OCI-LY3 (cell line): ENCODE measurements around the gene NUP58.
"Not testable (repeated sequence)": the region's sequence is repeated elsewhere in the genome, so short reads cannot be mapped to it uniquely, and the experiment has no call there.

Source experiments
- H2AFZ ChIP-seq: fragments of 200-600, 300-600 bp; shearing (Covaris generic); 2 replicates; pipeline ENCODE4 v1.6.0; 2014; ENCODE audit warnings: antibody characterized with exemption, low read depth, low read length
- H3K27ac ChIP-seq: fragments of 200-600, 300-600 bp; sonication (generic); 2 replicates; pipeline ENCODE4 v1.5.1; 2014; ENCODE audit warnings: mild to moderate bottlenecking, low read length, moderate library complexity, mixed read lengths
- H3K27me3 ChIP-seq: fragments of 200-600, 300-600 bp; sonication (generic); 2 replicates; pipeline ENCODE4 v1.6.1; 2014; ENCODE audit warnings: low read depth, low read length, mixed read lengths
- H3K36me3 ChIP-seq: fragments of 200-600, 300-600 bp; sonication (generic); replicated peaks from 2 replicates; pipeline ENCODE3; 2014; ENCODE audit warnings: low read depth, low read length, mixed read lengths
- H3K4me1 ChIP-seq: fragments of 300-600, 200-600 bp; sonication (generic); 2 replicates; pipeline ENCODE4 v1.6.1; 2014; ENCODE audit warnings: low read length, mixed read lengths
- H3K4me2 ChIP-seq: fragments of 200-600, 300-600 bp; sonication (generic); 2 replicates; pipeline ENCODE4 v1.6.1; 2014; ENCODE audit warnings: low read length, mixed read lengths
- H3K4me3 ChIP-seq: fragments of 300-600, 200-600 bp; sonication (generic); 2 replicates; pipeline ENCODE4 v1.5.1; 2014; ENCODE audit warnings: antibody characterized with exemption, mild to moderate bottlenecking, low read length, moderate library complexity
- H3K79me2 ChIP-seq: fragments of 300-600, 200-600 bp; shearing (Covaris generic); 2 replicates; pipeline ENCODE4 v1.6.1; 2014; ENCODE audit warnings: mild to moderate bottlenecking, low read length, mixed read lengths
- H3K9ac ChIP-seq: fragments of 300-600, 200-600 bp; shearing (Covaris generic); 2 replicates; pipeline ENCODE4 v1.6.0; 2014; ENCODE audit warnings: mild to moderate bottlenecking, low read length, moderate library complexity
- H3K9me3 ChIP-seq: fragments of 200-600, 300-600 bp; shearing (Covaris generic); 2 replicates; pipeline ENCODE4 v1.6.1; 2014; ENCODE audit warnings: low read length, mixed read lengths; ENCODE audit not compliant: insufficient read depth
- H4K20me1 ChIP-seq: fragments of 200-600, 300-600 bp; sonication (generic); 2 replicates; pipeline ENCODE4 v1.6.1; 2016; ENCODE audit warnings: low read length, mixed read lengths; ENCODE audit not compliant: insufficient read depth
- CTCF ChIP-seq: fragments of 200-600, 300-600 bp; sonication (generic); IDR thresholded peaks from 2 replicates; pipeline ENCODE4 v1.5.1; 2014; ENCODE audit warnings: antibody characterized with exemption, low read length, low read depth
- EZH2phosphoT487 ChIP-seq: fragments of 200-600 bp; shearing (Covaris generic); IDR thresholded peaks from 2 replicates; pipeline ENCODE4 v1.6.1; 2018; ENCODE audit warnings: antibody characterized with exemption, mixed run types, low read depth

NUP58 gene

GRCh38 chr13:25306671-25307464 is 5.4 kb downstream of the NUP58 start:
- H3K4me3 ChIP-seq, result no peak overlapping the region
- peaks cover 11% of the 10 kb centered on the region for H3K4me1 ChIP-seq
- H3K36me3 ChIP-seq, result peaks cover 63% of the 10 kb centered on the region
- no peak overlapping the region for H3K27ac ChIP-seq
- H3K9ac ChIP-seq, result no peak overlapping the region
- H3K27me3 ChIP-seq, result no peaks in the 10 kb centered on the region
- H3K4me2 ChIP-seq, result no peak overlapping the region
- H2AFZ ChIP-seq, result no peak overlapping the region
- peaks cover 33% of the 10 kb centered on the region for H4K20me1 ChIP-seq
- TF ChIP-seq EZH2phosphoT487 (no peak), CTCF (no peak)
- no peaks in the 10 kb centered on the region for H3K9me3 ChIP-seq
- H3K79me2 ChIP-seq, result peaks cover 85% of the 10 kb centered on the region

GRCh38 chr13:25310891-25311290 is 9.5 kb downstream of the NUP58 start:
- H3K27ac ChIP-seq, result no peak overlapping the region
- no peak overlapping the region for H3K9ac ChIP-seq
- TF ChIP-seq EZH2phosphoT487 (no peak), CTCF (no peak)
- peaks cover 49% of the 10 kb centered on the region for H3K79me2 ChIP-seq
- no peaks in the 10 kb centered on the region for H3K9me3 ChIP-seq
- no peak overlapping the region for H3K4me3 ChIP-seq
- no peak overlapping the region for H2AFZ ChIP-seq
- H3K36me3 ChIP-seq, result peaks cover 66% of the 10 kb centered on the region
- H4K20me1 ChIP-seq, result peaks cover 3% of the 10 kb centered on the region; the same call in 1 of the 2 replicates
- no peaks in the 10 kb centered on the region for H3K27me3 ChIP-seq
- no peak overlapping the region for H3K4me2 ChIP-seq
- H3K4me1 ChIP-seq, result no peaks in the 10 kb centered on the region

- H3K9me3 ChIP-seq, H2AFZ ChIP-seq, H4K20me1 ChIP-seq, H3K4me3 ChIP-seq, H3K27me3 ChIP-seq, H3K27ac ChIP-seq, H3K4me2 ChIP-seq, H3K9ac ChIP-seq, H3K4me1 ChIP-seq: not testable (repeated sequence)
- Histone ChIP-seq H3K36me3 (peaks cover 76% of the 10 kb centered on the region), H3K79me2 (peaks cover 30% of the 10 kb centered on the region)
Measured at GRCh38 chr13:25318946-25319345, 17.5 kb downstream of the NUP58 start.

GRCh38 chr13:25319771-25320170 is 18.3 kb downstream of the NUP58 start:
- H3K4me1 ChIP-seq, result no peaks in the 10 kb centered on the region
- H3K9me3 ChIP-seq, result no peaks in the 10 kb centered on the region
- H3K79me2 ChIP-seq, result peaks cover 30% of the 10 kb centered on the region
- H3K27me3 ChIP-seq, result no peaks in the 10 kb centered on the region
- no peak overlapping the region for H3K27ac ChIP-seq
- H3K36me3 ChIP-seq, result peaks cover 80% of the 10 kb centered on the region
- H3K4me2 ChIP-seq, result no peak overlapping the region
- H3K4me3 ChIP-seq, result no peak overlapping the region
- no peak for TF ChIP-seq EZH2phosphoT487
- no peak for TF ChIP-seq CTCF
- H4K20me1 ChIP-seq, result peaks cover 5% of the 10 kb centered on the region; the same call in 1 of the 2 replicates
- no peak overlapping the region for H2AFZ ChIP-seq
- no peak overlapping the region for H3K9ac ChIP-seq
